ENCODE results near the gene RPS16. TPM values are rescaled to one million over a fixed set of nuclear protein-coding genes. Genes with fewer than 3 reads are reported as not detected.

The RPS16 gene
- total and polyA plus RNA-seq, 2 of the 8 experiments (the other 6 are each of a cell fraction or from before 2014, with no cell fraction given): 2,433 to 7,810 TPM

DNA sequence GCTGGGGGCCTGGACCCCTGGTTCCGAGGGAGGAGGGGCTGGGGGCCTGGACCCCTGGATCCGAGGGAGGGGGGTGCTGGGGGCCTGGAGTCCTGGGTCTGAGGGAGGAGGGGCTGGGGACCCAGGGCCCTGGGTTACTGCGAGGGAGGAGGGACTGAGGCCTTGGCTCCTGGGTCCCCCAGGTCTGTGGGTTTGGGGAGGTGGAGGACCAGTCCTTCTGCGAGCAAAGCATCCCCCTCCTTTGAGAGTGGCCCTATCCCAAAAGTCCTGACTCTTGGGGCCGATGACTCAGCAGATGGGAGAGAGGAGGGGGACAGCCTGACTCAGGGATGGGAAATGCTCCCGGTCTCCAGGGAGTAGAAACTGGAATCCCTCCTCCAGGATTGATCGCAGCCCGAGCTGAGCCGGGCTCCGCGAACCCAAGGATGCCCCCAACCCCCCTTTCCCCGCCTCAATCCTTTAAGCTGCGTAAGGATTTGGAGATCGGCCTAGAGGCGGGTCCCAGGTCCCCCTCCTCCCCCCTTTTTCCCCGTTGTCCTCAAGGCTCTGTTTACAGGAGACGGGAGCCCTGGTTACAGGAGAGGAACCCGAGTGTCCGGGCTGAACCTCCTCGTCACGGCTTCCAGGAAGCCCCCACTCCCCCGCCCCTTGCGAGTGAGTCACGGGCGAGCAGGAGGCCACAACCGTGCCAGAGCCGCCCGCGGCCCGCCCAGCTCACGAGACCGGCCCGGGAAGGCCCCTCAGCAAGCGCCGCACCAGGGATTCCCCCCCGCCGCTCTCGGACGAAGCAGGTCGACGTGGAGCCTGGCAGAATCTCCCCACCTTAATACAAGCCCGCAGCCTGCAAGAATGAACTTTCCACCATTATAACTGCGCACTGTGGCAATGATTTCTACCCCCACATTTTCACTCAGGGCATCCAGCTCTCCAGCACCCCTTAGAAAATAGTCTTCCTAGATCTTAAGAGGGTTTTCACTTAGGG, 32.1 kb downstream of the RPS16 start (continued):
- TF ChIP-seq SIN3A (conservative IDR thresholded peaks at IDR 0.05 in 1 of 2, IDR thresholded peaks at IDR 0.05 in 1 of 2; ENCODE audit: low read depth in 1 of 2, low read length in 2 of 2): no peak; a peak in 1 of 4 replicates
- peak; percentile 74 for TF ChIP-seq JUND (IDR thresholded peaks at IDR 0.05; ENCODE audit: low read length)
- TF ChIP-seq HDAC2 (IDR thresholded peaks at IDR 0.05; ENCODE audit: borderline replicate concordance in 1 of 2, low read depth in 2 of 2, low read length in 2 of 2): no peak
- TF ChIP-seq SP4 (IDR thresholded peaks at IDR 0.05; ENCODE audit: low read length): peak; percentile 63
- TF ChIP-seq TEAD4 (IDR thresholded peaks at IDR 0.05; ENCODE audit: low read depth, low read length): no peak
- no peak for TF ChIP-seq CTBP2 (IDR thresholded peaks at IDR 0.05; ENCODE audit: borderline replicate concordance, insufficient read depth, insufficient read length, low read length)
- TF ChIP-seq ASH2L (IDR thresholded peaks at IDR 0.05; ENCODE audit: low read length): peak; percentile 24
- no peak for TF ChIP-seq EGR1 (IDR thresholded peaks at IDR 0.05; ENCODE audit: borderline replicate concordance, low read depth, low read length)
- TF ChIP-seq TCF12 (IDR thresholded peaks at IDR 0.05; ENCODE audit: low read depth, low read length): 0 out of 2 replicates have a peak, but pooled peaks have one; percentile 38
- TF ChIP-seq POU5F1 (IDR thresholded peaks at IDR 0.05; ENCODE audit: low read depth, low read length): no peak
- no peak for TF ChIP-seq EZH2 (IDR thresholded peaks at IDR 0.05; ENCODE audit: low read depth, low read length, severe bottlenecking)
- TF ChIP-seq CHD2 (IDR thresholded peaks at IDR 0.05; ENCODE audit: low read length): no peak
- peak; percentile 99 for TF ChIP-seq BACH1 (IDR thresholded peaks at IDR 0.05; ENCODE audit: low read length)
- TF ChIP-seq RNF2 (IDR thresholded peaks at IDR 0.05; ENCODE audit: borderline replicate concordance, low read depth, low read length, missing control alignments, poor library complexity, severe bottlenecking): no peak
- TF ChIP-seq EP300 (IDR thresholded peaks at IDR 0.05; ENCODE audit: borderline replicate concordance in 1 of 2, low read depth in 2 of 2, low read length in 2 of 2): peak in 1 of 2 experiments; percentile 69; a peak in 1 of 3 replicates
- TF ChIP-seq POLR2AphosphoS5 (IDR thresholded peaks at IDR 0.05; ENCODE audit: low read depth, low read length): peak; percentile 67; the same call in 1 of the 2 replicates
- peak; percentile 87 for TF ChIP-seq SP1 (IDR thresholded peaks at IDR 0.05; ENCODE audit: low read depth, low read length)

Measured in H1 (cell line).